ENCODE measurements around the gene PAPLN. TPM values are rescaled to one million over a fixed set of nuclear protein-coding genes. Genes with fewer than 3 reads are reported as not detected.

Gene PAPLN
- total and polyA plus RNA-seq, 2 experiments from 2014 or later = 2.8 to 13.2 TPM

DNA sequence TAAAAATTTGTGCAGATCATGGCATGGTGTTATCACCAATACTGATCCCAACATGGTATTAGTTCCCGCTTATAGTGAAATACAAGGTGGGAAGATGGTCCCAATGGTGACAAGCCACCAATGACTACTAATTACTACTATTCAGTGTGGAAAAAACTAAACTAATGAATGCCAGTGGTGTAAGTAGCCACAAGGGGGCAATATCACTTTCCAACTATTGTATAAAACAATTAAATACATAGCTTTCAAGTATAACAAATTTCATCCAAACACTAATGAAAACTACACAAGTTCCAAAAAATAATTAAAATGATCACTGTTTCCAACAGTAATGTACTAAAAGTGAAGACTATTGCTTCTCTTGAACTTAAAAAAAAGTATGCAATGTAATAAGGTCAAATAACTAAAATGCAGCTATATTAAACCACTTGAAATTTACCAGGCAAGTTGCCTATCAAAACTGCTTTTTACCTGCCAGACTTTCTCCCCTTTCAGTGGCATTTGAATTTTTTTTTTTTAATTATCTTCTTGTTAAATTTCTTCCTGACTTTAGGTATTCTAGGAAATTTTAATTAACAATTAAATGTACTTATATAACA, 58.0 kb downstream of the PAPLN start (continued):
- TF ChIP-seq, protein P1, sequence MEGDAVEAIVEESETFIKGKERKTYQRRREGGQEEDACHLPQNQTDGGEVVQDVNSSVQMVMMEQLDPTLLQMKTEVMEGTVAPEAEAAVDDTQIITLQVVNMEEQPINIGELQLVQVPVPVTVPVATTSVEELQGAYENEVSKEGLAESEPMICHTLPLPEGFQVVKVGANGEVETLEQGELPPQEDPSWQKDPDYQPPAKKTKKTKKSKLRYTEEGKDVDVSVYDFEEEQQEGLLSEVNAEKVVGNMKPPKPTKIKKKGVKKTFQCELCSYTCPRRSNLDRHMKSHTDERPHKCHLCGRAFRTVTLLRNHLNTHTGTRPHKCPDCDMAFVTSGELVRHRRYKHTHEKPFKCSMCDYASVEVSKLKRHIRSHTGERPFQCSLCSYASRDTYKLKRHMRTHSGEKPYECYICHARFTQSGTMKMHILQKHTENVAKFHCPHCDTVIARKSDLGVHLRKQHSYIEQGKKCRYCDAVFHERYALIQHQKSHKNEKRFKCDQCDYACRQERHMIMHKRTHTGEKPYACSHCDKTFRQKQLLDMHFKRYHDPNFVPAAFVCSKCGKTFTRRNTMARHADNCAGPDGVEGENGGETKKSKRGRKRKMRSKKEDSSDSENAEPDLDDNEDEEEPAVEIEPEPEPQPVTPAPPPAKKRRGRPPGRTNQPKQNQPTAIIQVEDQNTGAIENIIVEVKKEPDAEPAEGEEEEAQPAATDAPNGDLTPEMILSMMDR (conservative IDR thresholded peaks at IDR 0.05; ENCODE audit: low read depth in 2 of 2) = peak; percentile 57 to 97

DNA sequence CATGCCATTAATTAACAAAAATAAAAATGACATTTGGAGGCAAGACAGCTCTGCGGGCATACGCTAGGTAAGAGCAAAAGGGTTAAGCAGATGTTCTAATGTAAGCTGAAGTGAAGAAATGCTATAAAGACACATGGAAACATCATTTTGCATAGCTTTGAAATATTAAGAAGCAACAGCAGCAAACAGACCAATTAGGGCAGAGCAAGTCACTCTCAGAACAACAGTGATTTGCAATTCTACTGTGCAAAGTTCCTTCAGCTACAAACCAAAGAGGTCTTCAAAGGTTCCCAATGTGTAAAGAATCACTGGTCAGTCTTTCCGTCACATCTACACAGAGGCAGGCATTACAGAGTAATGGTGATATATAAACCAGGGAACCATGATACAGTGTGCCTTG, 68.2 kb downstream of the PAPLN start:
- Histone ChIP-seq H3K4me1 (ENCODE audit: insufficient read depth) (no peaks in the 10 kb centered on the region), H3K27ac (ENCODE audit: low read depth) (no peak overlapping the region), H3K27me3 (ENCODE audit: insufficient read depth) (no peaks in the 10 kb centered on the region), H3K36me3 (ENCODE audit: insufficient read depth) (no peaks in the 10 kb centered on the region), H2AFZ (no peak overlapping the region), H3K4me3 (no peak overlapping the region), H3K79me2 (replicated peaks; ENCODE audit: insufficient read depth) (no peaks in the 10 kb centered on the region), H3K9me2 (ENCODE audit: insufficient read depth) (no peaks in the 10 kb centered on the region), H4K20me1 (replicated peaks; ENCODE audit: insufficient read depth) (no peaks in the 10 kb centered on the region), H3F3A (replicated peaks; ENCODE audit: low read depth) (peaks cover 4% of the 10 kb centered on the region; the same call in 1 of the 2 replicates), H3K4me2 (no peak overlapping the region)
- Mint-ChIP-seq H3K27me3 (ENCODE audit: insufficient read depth, low read depth, poor library complexity) (no peaks in the 10 kb centered on the region), H3K9me3 (peaks cover 3% of the 10 kb centered on the region; the same call in 2 of the 3 replicates), H3K4me3 (no peak overlapping the region), H3K36me3 (ENCODE audit: low read depth) (peaks cover 7% of the 10 kb centered on the region; the same call in 2 of the 3 replicates), H3K4me1 (no peaks in the 10 kb centered on the region; the same call in 1 of the 3 replicates), H3K27ac (no peak overlapping the region)
- no peak for ATAC-seq
- no peak for TF ChIP-seq EZH2phosphoT487 (IDR thresholded peaks at IDR 0.05; ENCODE audit: unreplicated experiment)
- TF ChIP-seq, protein P2, sequence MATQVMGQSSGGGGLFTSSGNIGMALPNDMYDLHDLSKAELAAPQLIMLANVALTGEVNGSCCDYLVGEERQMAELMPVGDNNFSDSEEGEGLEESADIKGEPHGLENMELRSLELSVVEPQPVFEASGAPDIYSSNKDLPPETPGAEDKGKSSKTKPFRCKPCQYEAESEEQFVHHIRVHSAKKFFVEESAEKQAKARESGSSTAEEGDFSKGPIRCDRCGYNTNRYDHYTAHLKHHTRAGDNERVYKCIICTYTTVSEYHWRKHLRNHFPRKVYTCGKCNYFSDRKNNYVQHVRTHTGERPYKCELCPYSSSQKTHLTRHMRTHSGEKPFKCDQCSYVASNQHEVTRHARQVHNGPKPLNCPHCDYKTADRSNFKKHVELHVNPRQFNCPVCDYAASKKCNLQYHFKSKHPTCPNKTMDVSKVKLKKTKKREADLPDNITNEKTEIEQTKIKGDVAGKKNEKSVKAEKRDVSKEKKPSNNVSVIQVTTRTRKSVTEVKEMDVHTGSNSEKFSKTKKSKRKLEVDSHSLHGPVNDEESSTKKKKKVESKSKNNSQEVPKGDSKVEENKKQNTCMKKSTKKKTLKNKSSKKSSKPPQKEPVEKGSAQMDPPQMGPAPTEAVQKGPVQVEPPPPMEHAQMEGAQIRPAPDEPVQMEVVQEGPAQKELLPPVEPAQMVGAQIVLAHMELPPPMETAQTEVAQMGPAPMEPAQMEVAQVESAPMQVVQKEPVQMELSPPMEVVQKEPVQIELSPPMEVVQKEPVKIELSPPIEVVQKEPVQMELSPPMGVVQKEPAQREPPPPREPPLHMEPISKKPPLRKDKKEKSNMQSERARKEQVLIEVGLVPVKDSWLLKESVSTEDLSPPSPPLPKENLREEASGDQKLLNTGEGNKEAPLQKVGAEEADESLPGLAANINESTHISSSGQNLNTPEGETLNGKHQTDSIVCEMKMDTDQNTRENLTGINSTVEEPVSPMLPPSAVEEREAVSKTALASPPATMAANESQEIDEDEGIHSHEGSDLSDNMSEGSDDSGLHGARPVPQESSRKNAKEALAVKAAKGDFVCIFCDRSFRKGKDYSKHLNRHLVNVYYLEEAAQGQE (IDR thresholded peaks at IDR 0.05; ENCODE audit: unreplicated experiment) = no peak
- TF ChIP-seq JUNB (IDR thresholded peaks at IDR 0.05; ENCODE audit: unreplicated experiment) = no peak
- TF ChIP-seq CREB1 (CRISPR knock-in tag; IDR thresholded peaks at IDR 0.05; ENCODE audit: low read depth) = no peak
- no peak for DNase-seq (ENCODE audit: low spot score)

DNA sequence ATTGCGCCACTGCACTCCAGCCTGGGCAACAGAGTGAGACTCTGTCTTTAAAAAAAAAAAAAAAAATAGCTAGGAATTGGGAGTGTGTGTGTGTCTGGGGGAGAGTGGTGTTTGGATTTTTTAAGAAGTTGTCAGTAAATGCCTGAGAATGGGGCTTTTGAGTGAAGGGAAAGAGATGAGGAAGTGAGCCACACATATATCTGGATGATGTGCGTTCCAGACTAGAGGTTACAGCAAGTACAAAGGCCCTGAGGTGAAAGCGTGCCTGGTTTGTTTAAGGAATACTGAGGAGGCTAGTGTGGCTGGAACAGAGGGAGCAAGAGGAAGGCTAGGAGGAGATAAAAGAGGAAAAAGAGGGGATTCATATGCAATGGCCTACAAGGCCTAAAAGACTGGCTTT, 70.0 kb downstream of the PAPLN start:
- Mint-ChIP-seq H3K27ac (no peak overlapping the region), H3K4me3 (no peak overlapping the region; the same call in 2 of the 3 replicates)
- H3K27me3 ChIP-seq (ENCODE audit: insufficient read depth) = no peaks in the 10 kb centered on the region
- TF ChIP-seq, protein P1 (conservative IDR thresholded peaks at IDR 0.05; ENCODE audit: low read depth in 2 of 2) = no peak
- TF ChIP-seq POLR2AphosphoS5 (IDR thresholded peaks at IDR 0.05; ENCODE audit: low read depth) = no peak
- no peak for TF ChIP-seq CREB1 (CRISPR knock-in tag; IDR thresholded peaks at IDR 0.05; ENCODE audit: low read depth)
- TF ChIP-seq ZNF331 (CRISPR knock-in tag; IDR thresholded peaks at IDR 0.05; ENCODE audit: low read depth) = no peak
- TF ChIP-seq, protein P2 (IDR thresholded peaks at IDR 0.05; ENCODE audit: unreplicated experiment) = no peak
- TF ChIP-seq JUNB (IDR thresholded peaks at IDR 0.05; ENCODE audit: unreplicated experiment) = no peak
- TF ChIP-seq NANOG (IDR thresholded peaks at IDR 0.05; ENCODE audit: borderline replicate concordance) = no peak
- no peak for TF ChIP-seq ZNF114 (CRISPR knock-in tag; IDR thresholded peaks at IDR 0.05)
- no peak for TF ChIP-seq EZH2 (IDR thresholded peaks at IDR 0.05; ENCODE audit: low read depth, unreplicated experiment)

More for the DNA sequence above, 70.0 kb downstream of the PAPLN start:
- Histone ChIP-seq H3K36me3 (ENCODE audit: insufficient read depth) (no peaks in the 10 kb centered on the region), H3K27ac (ENCODE audit: low read depth) (no peak overlapping the region), H3K79me2 (replicated peaks; ENCODE audit: insufficient read depth) (no peaks in the 10 kb centered on the region), H3F3A (replicated peaks; ENCODE audit: low read depth) (no peaks in the 10 kb centered on the region; the same call in 1 of the 2 replicates), H4K20me1 (replicated peaks; ENCODE audit: insufficient read depth) (no peaks in the 10 kb centered on the region), H3K4me1 (ENCODE audit: insufficient read depth) (no peaks in the 10 kb centered on the region), H2AFZ (no peak overlapping the region), H3K4me2 (no peak overlapping the region), H3K9me2 (ENCODE audit: insufficient read depth) (no peaks in the 10 kb centered on the region), H3K4me3 (no peak overlapping the region)
- H3K4me1 Mint-ChIP-seq = peaks cover 6% of the 10 kb centered on the region; the same call in 2 of the 3 replicates
- H3K36me3 Mint-ChIP-seq (ENCODE audit: low read depth) = peaks cover 7% of the 10 kb centered on the region; the same call in 2 of the 3 replicates
- peaks cover 3% of the 10 kb centered on the region; the same call in 2 of the 3 replicates for H3K9me3 Mint-ChIP-seq
- DNase-seq (ENCODE audit: low spot score) = no peak
- no peak for ATAC-seq
- no peaks in the 10 kb centered on the region for H3K27me3 Mint-ChIP-seq (ENCODE audit: insufficient read depth, low read depth, poor library complexity)

Data from GM23338 (cell line).